HUES6 (cell line): ENCODE measurements around the gene STUB1.

ENCODE experiments used
- H3K27ac ChIP-seq: 2 replicates; pipeline ENCODE4 v1.7.0; 2013; ENCODE audit warnings: low read depth, mild to moderate bottlenecking, low read length, inconsistent platforms
- H3K27me3 ChIP-seq: 2 replicates; pipeline ENCODE4 v1.6.1; 2013; ENCODE audit warnings: low read length; ENCODE audit not compliant: control insufficient read depth, insufficient read depth
- H3K36me3 ChIP-seq: 2 replicates; pipeline ENCODE4 v1.6.1; 2013; ENCODE audit warnings: low read length; ENCODE audit not compliant: control insufficient read depth, insufficient read depth
- H3K4me1 ChIP-seq: 2 replicates; pipeline ENCODE4 v1.6.1; 2013; ENCODE audit warnings: low read length; ENCODE audit not compliant: control insufficient read depth, insufficient read depth
- H3K4me3 ChIP-seq: 2 replicates; pipeline ENCODE4 v1.5.1; 2013; ENCODE audit warnings: low read depth, low read length
- H3K9ac ChIP-seq: one replicate; pipeline ENCODE4 v1.6.1; 2013; ENCODE audit warnings: mild to moderate bottlenecking, low read length
- H3K9me3 ChIP-seq: 2 replicates; pipeline ENCODE4 v1.6.1; 2013; ENCODE audit warnings: low read depth, low read length; ENCODE audit not compliant: control insufficient read depth, insufficient read depth

Gene STUB1

DNA sequence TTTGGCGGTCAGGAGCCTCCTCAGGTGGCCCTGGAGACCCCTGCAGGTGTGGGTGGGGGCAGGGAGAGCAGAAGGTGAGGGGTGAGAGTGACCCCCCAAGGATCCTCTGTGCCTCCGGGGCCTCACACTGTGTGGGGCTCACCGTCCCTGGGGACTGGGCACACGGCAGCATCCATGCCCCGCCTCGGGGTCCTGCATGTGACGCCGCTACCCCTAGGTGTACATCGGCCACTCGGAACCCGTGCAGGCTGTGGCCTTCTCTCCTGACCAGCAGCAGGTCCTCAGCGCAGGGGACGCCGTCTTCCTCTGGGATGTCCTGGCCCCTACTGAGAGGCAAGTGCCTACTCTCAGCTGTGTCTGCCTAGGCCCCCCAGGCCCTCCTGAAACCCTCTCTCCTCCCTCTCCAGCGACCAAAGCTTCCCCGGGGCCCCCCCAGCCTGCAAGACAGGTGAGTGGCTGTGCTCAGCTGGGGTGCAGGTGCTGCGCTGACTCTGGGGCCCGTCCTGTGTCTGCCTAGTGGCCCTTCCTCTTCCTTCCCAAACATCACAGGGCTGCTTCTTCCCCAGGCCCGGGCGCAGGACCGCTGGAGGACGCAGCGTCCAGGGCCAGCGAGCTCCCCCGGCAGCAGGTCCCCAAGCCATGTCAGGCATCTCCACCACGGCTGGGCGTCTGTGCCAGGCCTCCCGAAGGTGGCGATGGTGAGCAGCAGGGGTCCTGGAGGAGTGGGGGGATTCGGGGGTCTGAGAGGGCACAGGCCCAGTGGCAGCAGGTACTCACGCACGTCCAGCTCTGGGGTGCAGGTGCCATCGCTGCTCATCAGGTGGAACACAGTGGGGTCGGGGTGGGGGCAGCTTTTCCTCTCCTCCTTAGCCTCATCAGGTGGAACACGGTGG is 21.3 kb upstream of the STUB1 start:
- Histone ChIP-seq H3K36me3 (peaks cover 30% of the 10 kb centered on the region), H3K4me1 (peaks cover 7% of the 10 kb centered on the region), H3K27me3 (no peaks in the 10 kb centered on the region), H3K27ac (no peak overlapping the region), H3K4me3 (no peak overlapping the region), H3K9ac (no peak overlapping the region), H3K9me3 (no peaks in the 10 kb centered on the region)

DNA sequence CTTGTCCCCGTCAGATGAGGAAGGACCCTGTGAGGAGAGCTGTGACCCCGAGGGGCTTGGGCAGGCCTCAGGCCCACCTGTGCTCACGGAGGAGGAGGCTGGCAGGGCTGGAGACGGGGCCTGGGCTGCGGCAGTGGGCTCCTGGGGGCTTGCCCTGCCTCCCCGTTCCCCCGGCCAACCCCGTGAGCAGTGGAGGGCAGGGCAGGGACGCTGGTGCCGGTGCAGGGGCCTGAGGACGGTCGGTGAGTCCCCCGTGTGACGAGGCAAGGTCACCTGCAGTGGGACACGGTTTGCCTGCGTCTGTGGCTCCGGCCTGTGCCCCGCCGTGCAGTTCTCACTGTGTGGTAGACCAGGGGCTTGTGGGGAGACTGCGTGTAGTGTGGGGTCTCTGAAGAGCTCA is 20.6 kb upstream of the STUB1 start:
- Histone ChIP-seq H3K4me3 (no peak overlapping the region), H3K27me3 (no peaks in the 10 kb centered on the region), H3K36me3 (peaks cover 30% of the 10 kb centered on the region), H3K9me3 (no peaks in the 10 kb centered on the region), H3K27ac (no peak overlapping the region), H3K4me1 (peaks cover 7% of the 10 kb centered on the region), H3K9ac (no peak overlapping the region)

DNA sequence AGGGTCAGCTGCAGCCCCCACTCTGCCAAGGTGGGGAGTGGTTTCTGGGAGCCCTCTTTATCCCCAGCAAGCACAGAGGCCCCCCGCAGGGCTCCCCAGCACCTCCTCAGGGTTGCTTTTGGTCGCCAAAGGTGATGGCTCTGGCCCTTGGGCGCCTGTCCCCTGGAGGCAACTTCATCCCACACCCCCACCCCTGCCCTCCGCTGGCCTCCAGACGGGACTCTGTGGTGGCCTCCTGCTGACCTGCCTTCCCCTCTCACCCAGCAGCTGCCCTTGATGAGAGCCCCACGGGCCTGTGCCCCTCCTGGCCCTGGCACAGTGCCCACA is 20.1 kb upstream of the STUB1 start:
- peaks cover 29% of the 10 kb centered on the region for H3K36me3 ChIP-seq
- peaks cover 7% of the 10 kb centered on the region for H3K4me1 ChIP-seq
- H3K9me3 ChIP-seq: no peaks in the 10 kb centered on the region
- peak overlapping the region; percentile 12; the same call in 1 of the 2 replicates for H3K4me3 ChIP-seq
- H3K27me3 ChIP-seq: no peaks in the 10 kb centered on the region
- H3K9ac ChIP-seq: no peak overlapping the region
- no peak overlapping the region for H3K27ac ChIP-seq

DNA sequence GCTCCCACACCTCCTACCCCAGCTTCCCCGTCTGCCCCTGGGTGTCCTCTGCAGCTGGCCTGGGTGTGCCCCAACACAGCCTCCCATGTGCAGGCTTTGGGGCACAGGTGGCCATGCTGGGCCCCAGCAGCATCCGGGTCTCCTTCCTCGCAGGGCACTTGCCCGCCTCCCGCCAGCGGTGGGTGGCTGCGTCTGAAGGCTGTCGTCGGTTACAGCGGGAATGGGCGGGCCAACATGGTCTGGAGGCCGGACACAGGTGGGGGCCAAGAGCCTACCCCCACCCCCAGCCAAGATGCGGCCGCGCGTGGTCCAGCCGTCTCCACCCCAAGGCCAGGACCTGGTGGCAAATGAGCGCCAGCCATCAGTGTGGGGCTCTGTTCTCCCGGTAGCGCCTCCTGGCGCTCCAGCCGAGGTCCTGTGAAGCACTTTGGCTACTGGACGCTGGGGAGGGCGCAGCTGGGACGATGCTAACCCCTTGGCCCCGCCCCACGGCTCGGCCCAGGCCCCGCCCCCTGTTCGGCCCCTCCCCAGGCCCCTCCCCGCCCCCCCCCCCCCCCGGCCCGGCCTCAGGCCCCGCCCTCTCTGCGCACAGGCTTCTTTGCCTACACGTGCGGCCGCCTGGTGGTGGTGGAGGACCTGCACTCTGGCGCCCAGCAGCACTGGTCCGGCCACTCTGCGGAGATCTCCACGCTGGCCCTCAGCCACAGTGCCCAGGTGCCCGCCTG is 19.6 kb upstream of the STUB1 start:
- no peaks in the 10 kb centered on the region for H3K27me3 ChIP-seq
- H3K4me3 ChIP-seq: peak overlapping the region; percentile 12
- H3K9me3 ChIP-seq: no peaks in the 10 kb centered on the region
- H3K4me1 ChIP-seq: peaks cover 7% of the 10 kb centered on the region
- H3K27ac ChIP-seq: no peak overlapping the region
- peaks cover 24% of the 10 kb centered on the region for H3K36me3 ChIP-seq
- peak overlapping the region; percentile 24 for H3K9ac ChIP-seq

DNA sequence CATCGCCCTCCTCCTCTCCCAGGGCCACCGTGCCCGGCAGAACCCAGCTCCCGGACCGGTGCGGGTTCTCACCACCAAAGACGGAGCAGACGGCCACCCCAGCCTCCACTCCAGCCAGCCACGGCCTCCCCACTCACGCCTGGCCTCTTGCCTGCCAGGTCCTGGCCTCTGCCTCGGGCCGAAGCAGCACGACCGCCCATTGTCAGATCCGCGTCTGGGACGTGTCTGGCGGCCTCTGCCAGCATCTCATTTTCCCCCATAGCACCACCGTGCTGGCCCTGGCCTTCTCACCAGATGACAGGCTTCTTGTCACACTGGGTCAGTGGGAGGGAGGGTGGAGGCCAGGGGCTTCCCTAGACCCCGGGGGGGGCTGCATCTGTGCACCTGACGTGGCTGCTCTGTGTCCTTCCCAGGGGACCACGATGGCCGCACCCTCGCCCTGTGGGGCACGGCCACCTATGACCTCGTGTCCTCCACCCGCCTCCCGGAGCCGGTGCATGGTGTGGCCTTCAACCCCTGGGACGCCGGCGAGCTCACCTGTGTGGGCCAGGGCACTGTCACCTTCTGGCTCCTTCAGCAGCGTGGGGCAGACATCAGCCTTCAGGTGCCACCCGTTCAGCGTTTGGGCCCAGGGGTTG is 18.9 kb upstream of the STUB1 start:
- Histone ChIP-seq H3K4me3 (no peak overlapping the region; the same call in 1 of the 2 replicates), H3K9ac (peak overlapping the region; percentile 24), H3K4me1 (peaks cover 7% of the 10 kb centered on the region), H3K36me3 (peaks cover 21% of the 10 kb centered on the region), H3K27me3 (no peaks in the 10 kb centered on the region), H3K9me3 (no peaks in the 10 kb centered on the region), H3K27ac (no peak overlapping the region)

DNA sequence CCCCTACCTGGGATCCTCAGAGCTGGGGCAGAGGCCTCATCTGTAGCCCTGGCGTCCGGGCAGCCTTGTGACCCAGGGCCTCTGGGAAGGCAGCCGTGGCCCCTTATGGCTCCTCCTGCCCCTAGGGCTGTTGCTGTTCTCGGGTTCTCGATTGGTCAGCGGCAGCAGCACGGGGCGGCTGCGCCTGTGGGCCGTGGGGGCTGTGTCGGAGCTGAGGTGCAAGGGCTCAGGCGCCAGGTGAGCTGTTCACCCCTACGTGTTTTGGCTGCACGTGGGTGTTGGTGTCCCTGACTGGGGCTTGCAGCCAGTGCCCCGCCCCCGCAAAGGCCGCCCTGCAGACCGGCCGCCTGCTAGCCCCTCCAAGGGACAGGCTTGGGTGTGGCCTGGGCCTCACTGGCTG is 18.1 kb upstream of the STUB1 start:
- Histone ChIP-seq H3K27me3 (no peaks in the 10 kb centered on the region), H3K9ac (no peak overlapping the region), H3K4me1 (peaks cover 7% of the 10 kb centered on the region), H3K27ac (no peak overlapping the region), H3K36me3 (peaks cover 19% of the 10 kb centered on the region), H3K9me3 (no peaks in the 10 kb centered on the region), H3K4me3 (no peak overlapping the region)

DNA sequence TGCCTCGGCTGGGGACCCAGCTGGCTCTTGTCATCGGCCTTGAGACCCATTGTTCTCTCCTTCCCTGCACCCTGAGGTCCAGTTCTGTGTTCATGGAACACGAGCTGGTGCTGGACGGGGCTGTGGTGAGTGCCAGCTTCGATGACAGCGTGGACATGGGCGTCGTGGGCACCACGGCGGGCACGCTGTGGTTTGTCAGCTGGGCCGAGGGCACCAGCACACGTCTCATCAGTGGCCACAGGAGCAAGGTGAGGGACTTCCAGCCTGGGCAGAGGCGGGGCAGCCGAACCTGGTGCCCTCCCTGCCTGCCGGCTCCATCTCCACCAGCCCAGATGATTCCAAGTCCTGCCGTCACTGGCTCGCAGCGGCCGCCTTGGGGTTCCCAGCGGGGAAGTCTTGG is 17.6 kb upstream of the STUB1 start:
- Histone ChIP-seq H3K4me1 (peaks cover 7% of the 10 kb centered on the region), H3K36me3 (peaks cover 15% of the 10 kb centered on the region), H3K27ac (no peak overlapping the region)

DNA sequence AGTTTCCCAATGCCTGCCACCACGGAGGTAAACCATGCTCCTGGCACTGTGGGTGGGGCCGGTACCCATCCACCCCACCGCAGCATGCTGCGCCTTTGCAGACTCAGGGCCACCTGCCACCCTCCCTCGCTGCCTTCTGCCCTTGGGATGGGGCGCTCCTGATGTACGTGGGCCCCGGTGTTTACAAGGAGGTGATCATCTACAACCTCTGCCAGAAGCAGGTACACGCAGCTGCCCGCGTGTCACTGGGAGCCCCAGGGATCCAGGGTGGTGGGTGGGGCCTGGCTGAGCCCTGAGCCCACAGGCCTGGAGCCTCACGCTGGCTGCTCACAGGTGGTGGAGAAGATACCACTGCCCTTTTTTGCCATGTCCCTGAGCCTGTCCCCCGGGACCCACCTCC is 13.6 kb upstream of the STUB1 start:
- Histone ChIP-seq H3K4me1 (peaks cover 6% of the 10 kb centered on the region; the same call in 1 of the 2 replicates), H3K27me3 (no peaks in the 10 kb centered on the region), H3K4me3 (no peak overlapping the region), H3K27ac (no peak overlapping the region), H3K36me3 (peaks cover 30% of the 10 kb centered on the region), H3K9me3 (no peaks in the 10 kb centered on the region), H3K9ac (no peak overlapping the region)

More for the DNA sequence above, 17.6 kb upstream of the STUB1 start:
- no peak overlapping the region for H3K4me3 ChIP-seq
- H3K27me3 ChIP-seq: no peaks in the 10 kb centered on the region
- H3K9ac ChIP-seq: no peak overlapping the region
- no peaks in the 10 kb centered on the region for H3K9me3 ChIP-seq

DNA sequence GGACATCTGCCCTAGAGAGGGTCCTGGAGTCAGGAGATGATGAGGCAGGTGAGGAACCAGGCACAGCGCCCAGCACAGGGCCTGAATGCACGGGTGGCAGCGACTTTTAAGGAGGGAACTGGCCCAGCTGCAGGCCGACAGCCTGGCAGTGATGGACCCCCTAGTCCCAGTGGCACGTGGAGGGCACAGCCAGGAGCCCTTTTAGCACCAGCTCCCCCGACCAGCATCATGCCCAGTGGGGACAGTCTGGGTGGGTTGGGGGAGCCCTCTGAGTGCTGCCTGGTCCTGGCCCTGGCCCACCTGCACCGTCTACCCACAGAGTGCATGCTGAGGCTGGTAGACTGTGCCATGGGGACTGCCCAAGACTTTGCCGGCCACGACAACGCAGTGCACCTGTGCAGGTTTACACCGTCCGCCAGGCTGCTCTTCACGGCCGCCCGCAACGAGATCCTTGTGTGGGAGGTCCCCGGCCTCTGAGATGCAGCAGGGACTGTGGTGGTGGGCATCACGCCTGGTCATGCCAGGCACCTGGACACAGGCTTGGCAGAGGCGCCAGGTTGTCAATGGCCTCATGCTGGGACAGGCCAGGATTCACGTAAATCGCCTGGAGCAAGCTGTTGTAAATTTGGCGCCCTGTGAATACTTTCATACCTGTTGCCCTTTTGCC is 13.0 kb upstream of the STUB1 start:
- H3K4me3 ChIP-seq: peak overlapping the region; percentile 13
- H3K27ac ChIP-seq: no peak overlapping the region
- H3K9ac ChIP-seq: no peak overlapping the region
- H3K9me3 ChIP-seq: no peaks in the 10 kb centered on the region
- H3K36me3 ChIP-seq: peaks cover 37% of the 10 kb centered on the region
- no peaks in the 10 kb centered on the region for H3K27me3 ChIP-seq
- peaks cover 5% of the 10 kb centered on the region; the same call in 1 of the 2 replicates for H3K4me1 ChIP-seq

DNA sequence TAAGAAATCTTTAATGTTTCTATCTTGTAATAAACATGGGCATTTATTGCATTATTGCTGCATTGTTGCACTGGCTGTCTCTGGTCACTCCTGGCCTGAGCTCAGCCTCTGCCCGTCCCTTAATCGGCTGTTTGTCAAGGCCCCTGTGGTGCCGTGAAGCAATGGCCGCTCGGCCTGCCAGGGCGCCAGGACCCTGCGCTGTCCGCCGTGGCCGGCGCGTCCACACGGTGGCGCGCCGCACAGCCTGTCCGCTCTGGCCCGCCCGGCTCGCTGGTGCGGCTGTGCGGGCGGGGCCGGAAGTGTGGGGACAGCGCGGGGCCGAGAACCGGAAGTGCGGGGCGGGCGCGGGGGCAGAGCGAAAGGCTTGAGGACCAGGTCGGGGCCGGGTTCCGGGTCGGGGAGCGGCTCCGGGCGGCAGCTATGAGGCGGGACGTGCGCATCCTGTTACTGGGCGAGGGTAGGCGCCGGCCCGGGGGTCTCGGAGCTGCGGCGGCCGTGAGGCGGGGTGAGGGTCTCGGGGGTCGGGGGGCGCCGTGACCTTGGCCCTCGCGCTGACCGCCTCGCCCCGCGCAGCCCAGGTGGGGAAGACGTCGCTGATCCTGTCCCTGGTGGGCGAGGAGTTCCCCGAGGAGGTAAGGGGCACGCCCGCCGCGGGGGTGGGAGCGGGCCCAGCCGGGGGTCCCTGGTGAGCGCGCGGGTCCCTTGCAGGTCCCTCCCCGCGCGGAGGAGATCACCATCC is 12.3 kb upstream of the STUB1 start, which contains the start of gene RHOT2:
RHOT2 (plus strand) TSS at position 353 of the 739 bp plus-strand sequence; CDS start at position 421, 68 bp downstream.
- peaks cover 41% of the 10 kb centered on the region for H3K36me3 ChIP-seq
- peak within 1 kb of the TSS; percentile 89 for H3K4me3 ChIP-seq
- H3K9me3 ChIP-seq: no peaks in the 10 kb centered on the region
- no peaks in the 10 kb centered on the region for H3K27me3 ChIP-seq
- H3K27ac ChIP-seq: peak within 1 kb of the TSS; percentile 79; the same call in 1 of the 2 replicates
- H3K9ac ChIP-seq: peak within 1 kb of the TSS; percentile 75
- H3K4me1 ChIP-seq: peaks cover 5% of the 10 kb centered on the region; the same call in 1 of the 2 replicates
